H9 (cell line): ENCODE data around the gene CCKAR. TPM values are rescaled to one million over a fixed set of nuclear protein-coding genes. Genes with fewer than 3 reads are reported as not detected.

ENCODE experiments used
- DNase-seq: peaks from one replicate; pipeline ENCODE4 v3.0.0-alpha.2; 2017
- H2AFZ ChIP-seq: one replicate; pipeline ENCODE4 v1.6.1; 2013; ENCODE audit warnings: mild to moderate bottlenecking, low read length, control low read depth, moderate library complexity
- H2AK5ac ChIP-seq: 2 replicates; pipeline ENCODE4 v1.6.1; 2013; ENCODE audit warnings: low read length, control low read depth, mixed read lengths; ENCODE audit not compliant: insufficient read length
- H2BK120ac ChIP-seq: one replicate; pipeline ENCODE4 v1.6.1; 2013; ENCODE audit warnings: low read depth, mild to moderate bottlenecking, low read length, control low read depth, inconsistent platforms; ENCODE audit not compliant: poor library complexity, severe bottlenecking
- H2BK12ac ChIP-seq: 2 replicates; pipeline ENCODE4 v1.6.1; 2013; ENCODE audit warnings: low read length, control low read depth, mixed read lengths, low read depth; ENCODE audit not compliant: insufficient read length
- H2BK15ac ChIP-seq: 2 replicates; pipeline ENCODE4 v1.6.1; 2013; ENCODE audit warnings: low read depth, low read length, control low read depth
- H2BK20ac ChIP-seq: one replicate; pipeline ENCODE4 v1.6.1; 2013; ENCODE audit warnings: low read depth, mild to moderate bottlenecking, low read length, control low read depth, inconsistent platforms; ENCODE audit not compliant: poor library complexity, severe bottlenecking
- H2BK5ac ChIP-seq: 2 replicates; pipeline ENCODE4 v1.6.1; 2013; ENCODE audit warnings: low read length, control low read depth, mixed read lengths; ENCODE audit not compliant: insufficient read length
- H3K14ac ChIP-seq: 2 replicates; pipeline ENCODE4 v1.6.1; 2013; ENCODE audit warnings: low read length, control low read depth; ENCODE audit not compliant: insufficient read depth
- H3K18ac ChIP-seq: 2 replicates; pipeline ENCODE4 v1.6.1; 2013; ENCODE audit warnings: low read depth, mild to moderate bottlenecking, mixed read lengths, low read length, control low read depth; ENCODE audit not compliant: insufficient read length
- H3K23ac ChIP-seq: 2 replicates; pipeline ENCODE4 v1.6.1; 2013; ENCODE audit warnings: low read length, control low read depth, mixed read lengths, low read depth; ENCODE audit not compliant: insufficient read length
- H3K23me2 ChIP-seq: 2 replicates; pipeline ENCODE4 v1.6.1; 2013; ENCODE audit warnings: low read depth, mild to moderate bottlenecking, mixed read lengths, low read length, control low read depth; ENCODE audit not compliant: insufficient read length, poor library complexity, severe bottlenecking
- H3K27ac ChIP-seq: 2 replicates; pipeline ENCODE4 v1.5.1; 2013; ENCODE audit warnings: low read length, control low read depth, mixed read lengths, low read depth; ENCODE audit not compliant: insufficient read length
- H3K27me3 ChIP-seq: 2 replicates; pipeline ENCODE4 v1.6.1; 2013; ENCODE audit warnings: low read length, control low read depth, inconsistent platforms; ENCODE audit not compliant: insufficient read depth
- H3K4ac ChIP-seq: 2 replicates; pipeline ENCODE4 v1.6.1; 2013; ENCODE audit warnings: low read depth, mild to moderate bottlenecking, control low read depth, inconsistent platforms, low read length, moderate library complexity
- H3K4me1 ChIP-seq: 2 replicates; pipeline ENCODE4 v1.6.1; 2013; ENCODE audit warnings: low read length, control low read depth, inconsistent platforms; ENCODE audit not compliant: insufficient read depth
- H3K4me2 ChIP-seq: 2 replicates; pipeline ENCODE4 v1.6.1; 2013; ENCODE audit warnings: low read length, control low read depth, mixed read lengths; ENCODE audit not compliant: insufficient read length, insufficient read depth
- H3K56ac ChIP-seq: 2 replicates; pipeline ENCODE4 v1.6.1; 2013; ENCODE audit warnings: low read depth, mild to moderate bottlenecking, mixed read lengths, low read length, control low read depth; ENCODE audit not compliant: insufficient read length
- H3K79me1 ChIP-seq: 2 replicates; pipeline ENCODE4 v1.6.1; 2013; ENCODE audit warnings: low read depth, mild to moderate bottlenecking, moderate library complexity, low read length, control low read depth, inconsistent platforms; ENCODE audit not compliant: insufficient read depth, poor library complexity, severe bottlenecking
- H3K79me2 ChIP-seq: 2 replicates; pipeline ENCODE4 v1.6.1; 2013; ENCODE audit warnings: low read length, control low read depth, inconsistent platforms; ENCODE audit not compliant: insufficient read depth
- H3K9ac ChIP-seq: 2 replicates; pipeline ENCODE4 v1.6.1; 2013; ENCODE audit warnings: low read length, control low read depth, mixed read lengths; ENCODE audit not compliant: insufficient read length; ENCODE audit errors: extremely low read depth
- H3K9me3 ChIP-seq: one replicate; pipeline ENCODE4 v1.6.1; 2013; ENCODE audit warnings: low read depth, low read length, inconsistent platforms; ENCODE audit not compliant: control insufficient read depth
- H3T11ph ChIP-seq: one replicate; pipeline ENCODE4 v1.6.1; 2013; ENCODE audit warnings: mild to moderate bottlenecking, low read length, control low read depth, inconsistent platforms
- H4K20me1 ChIP-seq: one replicate; pipeline ENCODE4 v1.6.1; 2013; ENCODE audit not compliant: control insufficient read depth, insufficient read length, insufficient read depth
- H4K5ac ChIP-seq: 2 replicates; pipeline ENCODE4 v1.6.1; 2013; ENCODE audit warnings: low read depth, mild to moderate bottlenecking, mixed read lengths, low read length, control low read depth; ENCODE audit not compliant: insufficient read length
- H4K8ac ChIP-seq: replicated peaks from 2 replicates; pipeline ENCODE4 v1.6.1; 2013; ENCODE audit warnings: low read length, control low read depth, mixed read lengths, low read depth; ENCODE audit not compliant: insufficient read length
- H4K91ac ChIP-seq: 2 replicates; pipeline ENCODE4 v1.6.1; 2013; ENCODE audit warnings: low read depth, mild to moderate bottlenecking, moderate library complexity, mixed read lengths, low read length, control low read depth; ENCODE audit not compliant: insufficient read length
- H3K27ac Mint-ChIP-seq, 3 experiments: 2 replicates in 2 of 3; 3 replicates in 1 of 3; pipeline ENCODE4 v1.8.0; 2020 to 2021; ENCODE audit warnings: mixed read lengths in 3 of 3, mild to moderate bottlenecking in 1 of 3, moderate library complexity in 1 of 3
- H3K27me3 Mint-ChIP-seq: 2 replicates; pipeline ENCODE4 v1.8.0; 2021; ENCODE audit warnings: low read depth, mild to moderate bottlenecking, moderate library complexity, mixed read lengths
- H3K36me3 Mint-ChIP-seq, 3 experiments: 2 replicates in 2 of 3; 3 replicates in 1 of 3; pipeline ENCODE4 v1.8.0; 2020 to 2021; ENCODE audit warnings: low read depth in 3 of 3, mixed read lengths in 3 of 3; ENCODE audit not compliant: insufficient read depth in 1 of 3
- H3K4me1 Mint-ChIP-seq, 2 experiments: 2 replicates each; pipeline ENCODE4 v1.8.0; 2020; ENCODE audit warnings: mixed read lengths in 2 of 2
- H3K4me3 Mint-ChIP-seq, 2 experiments: 2 replicates in 1 of 2; 3 replicates in 1 of 2; pipeline ENCODE4 v1.8.0; 2020 to 2021; ENCODE audit warnings: mild to moderate bottlenecking in 2 of 2, mixed read lengths in 2 of 2, moderate library complexity in 1 of 2
- H3K9me3 Mint-ChIP-seq, 2 experiments: 2 replicates in 1 of 2; 3 replicates in 1 of 2; pipeline ENCODE4 v1.8.0; 2020; ENCODE audit warnings: mild to moderate bottlenecking in 2 of 2, mixed read lengths in 2 of 2, moderate library complexity in 1 of 2
- CTCF ChIP-seq: fragments of 200-600 bp; sonication (generic); conservative IDR thresholded peaks from 3 replicates; pipeline ENCODE4 v1.8.0; 2021; ENCODE audit warnings: antibody characterized with exemption, mild to moderate bottlenecking
- whole genome bisulfite sequencing: extraction: QIAGEN DNeasy Blood & Tissue Kit; methylation state at CpG from one replicate; pipeline ENCODE4 v1.1.7; 2013; ENCODE audit warnings: missing lambda C conversion rate, low lambda C conversion rate, mixed read lengths; ENCODE audit not compliant: insufficient read length; ENCODE audit errors: extremely low coverage; 5-methylcytosine and 5-hydroxymethylcytosine counted together
- total RNA-seq: library from RNA; stranded (reverse); gene quantifications from 2 replicates; pipeline ENCODE4 v1.2.1, GENCODE V29; 2021

Gene CCKAR
- total RNA-seq, 1 experiment from 2014 or later, result not detected

GRCh38 chr4:26525136-26525770 lies 35.0 kb upstream of the CCKAR start:
- Histone ChIP-seq H2BK120ac (no peak overlapping the region), H4K91ac (no peak overlapping the region), H3K9me3 (no peaks in the 10 kb centered on the region), H2BK20ac (no peak overlapping the region), H3K79me1 (no peaks in the 10 kb centered on the region), H3K14ac (no peak overlapping the region), H3K4ac (no peak overlapping the region), H3T11ph (no peak overlapping the region), H3K23ac (no peak overlapping the region), H3K79me2 (no peaks in the 10 kb centered on the region), H3K9ac (no peak overlapping the region), H3K56ac (no peak overlapping the region), H2AFZ (no peak overlapping the region), H3K23me2 (no peaks in the 10 kb centered on the region), H3K4me2 (no peak overlapping the region), H2BK12ac (no peak overlapping the region), H3K4me1 (no peaks in the 10 kb centered on the region; the same call in 1 of the 2 replicates), H3K18ac (no peak overlapping the region), H4K8ac (no peak overlapping the region), H3K27me3 (no peaks in the 10 kb centered on the region), H2AK5ac (no peak overlapping the region), H4K5ac (no peak overlapping the region), H2BK5ac (no peak overlapping the region), H3K27ac (no peak overlapping the region), H2BK15ac (no peak overlapping the region), H4K20me1 (no peaks in the 10 kb centered on the region)
- WGBS, result no CpG with 5 or more reads among the region's 3 CpGs
- no peak overlapping the region for H3K27ac Mint-ChIP-seq
- peaks cover 13 to 14% of the 10 kb centered on the region in 2 experiments for H3K4me1 Mint-ChIP-seq
- no peaks in the 10 kb centered on the region for H3K36me3 Mint-ChIP-seq
- no peak overlapping the region for H3K4me3 Mint-ChIP-seq
- H3K9me3 Mint-ChIP-seq, result no peaks in the 10 kb centered on the region; a peak in 1 of 5 replicates
- TF ChIP-seq CTCF, result no peak
- no peak for DNase-seq
- H3K27me3 Mint-ChIP-seq, result no peaks in the 10 kb centered on the region; the same call in 1 of the 2 replicates
